Keratinocyte (primary cell): ENCODE data around the gene FAM13B.

ENCODE experiments used
- EZH2 ChIP-seq: IDR thresholded peaks from one replicate; pipeline ENCODE4 v1.6.1; 2012; ENCODE audit warnings: inconsistent platforms, mild to moderate bottlenecking, low read length, moderate library complexity
- TF ChIP-seq, protein P1 (sequence below), 3 experiments: IDR thresholded peaks in 1 of 3; conservative IDR thresholded peaks in 1 of 3; optimal IDR thresholded peaks in 1 of 3; 2 replicates in 2 of 3; 3 replicates in 1 of 3; pipeline versions ENCODE3 to v1.5.1; 2011; ENCODE audit warnings: low read length in 3 of 3, mild to moderate bottlenecking in 3 of 3, moderate library complexity in 2 of 3, control low read depth in 1 of 3, inconsistent platforms in 1 of 3; ENCODE audit not compliant: insufficient read depth in 2 of 3; ENCODE audit errors: extremely low read depth in 1 of 3

DNA sequence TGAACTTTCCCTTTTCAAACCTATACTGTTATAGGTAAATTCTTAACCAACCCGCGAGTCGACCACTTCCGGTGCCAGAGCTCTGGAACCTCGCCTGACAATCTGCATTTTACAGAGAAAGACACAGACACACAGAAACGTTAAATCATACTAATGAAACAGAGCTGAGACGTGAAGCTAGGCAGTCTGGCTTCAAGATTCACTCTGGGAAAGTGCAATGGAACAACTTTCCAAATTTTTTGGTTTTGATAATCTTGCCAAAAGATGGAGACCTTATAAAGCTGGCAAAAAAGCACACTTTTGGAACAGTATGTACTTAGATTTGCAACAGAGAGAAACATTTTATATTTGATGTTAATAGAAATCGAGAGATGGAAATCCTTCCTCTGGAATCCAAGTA, 35.1 kb upstream of the FAM13B start:
- TF ChIP-seq, protein P1, sequence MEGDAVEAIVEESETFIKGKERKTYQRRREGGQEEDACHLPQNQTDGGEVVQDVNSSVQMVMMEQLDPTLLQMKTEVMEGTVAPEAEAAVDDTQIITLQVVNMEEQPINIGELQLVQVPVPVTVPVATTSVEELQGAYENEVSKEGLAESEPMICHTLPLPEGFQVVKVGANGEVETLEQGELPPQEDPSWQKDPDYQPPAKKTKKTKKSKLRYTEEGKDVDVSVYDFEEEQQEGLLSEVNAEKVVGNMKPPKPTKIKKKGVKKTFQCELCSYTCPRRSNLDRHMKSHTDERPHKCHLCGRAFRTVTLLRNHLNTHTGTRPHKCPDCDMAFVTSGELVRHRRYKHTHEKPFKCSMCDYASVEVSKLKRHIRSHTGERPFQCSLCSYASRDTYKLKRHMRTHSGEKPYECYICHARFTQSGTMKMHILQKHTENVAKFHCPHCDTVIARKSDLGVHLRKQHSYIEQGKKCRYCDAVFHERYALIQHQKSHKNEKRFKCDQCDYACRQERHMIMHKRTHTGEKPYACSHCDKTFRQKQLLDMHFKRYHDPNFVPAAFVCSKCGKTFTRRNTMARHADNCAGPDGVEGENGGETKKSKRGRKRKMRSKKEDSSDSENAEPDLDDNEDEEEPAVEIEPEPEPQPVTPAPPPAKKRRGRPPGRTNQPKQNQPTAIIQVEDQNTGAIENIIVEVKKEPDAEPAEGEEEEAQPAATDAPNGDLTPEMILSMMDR (optimal IDR thresholded peaks at IDR 0.05 in 1 of 3, IDR thresholded peaks at IDR 0.05 in 1 of 3, conservative IDR thresholded peaks at IDR 0.05 in 1 of 3; ENCODE audit: extremely low read depth in 1 of 3, insufficient read depth in 2 of 3, low read length in 3 of 3): no peak
- no peak for TF ChIP-seq EZH2
